ENCODE measurements around the gene ZMYND8. TPM values are rescaled to one million over a fixed set of nuclear protein-coding genes. Genes with fewer than 3 reads are reported as not detected.
A peak's percentile ranks its signal among the peaks of the same experiment; 100 is the strongest.

ZMYND8 gene
- total RNA-seq, 1 experiment from 2014 or later = 50.7 TPM

GRCh38 chr20:47359530-47360296 is 3.2 kb upstream of the ZMYND8 start:
- TF ChIP-seq TCF7L2 (IDR thresholded peaks at IDR 0.05; ENCODE audit: low read depth, low read length) = peak; percentile 57; the same call in 1 of the 2 replicates
- TF ChIP-seq, protein P1, sequence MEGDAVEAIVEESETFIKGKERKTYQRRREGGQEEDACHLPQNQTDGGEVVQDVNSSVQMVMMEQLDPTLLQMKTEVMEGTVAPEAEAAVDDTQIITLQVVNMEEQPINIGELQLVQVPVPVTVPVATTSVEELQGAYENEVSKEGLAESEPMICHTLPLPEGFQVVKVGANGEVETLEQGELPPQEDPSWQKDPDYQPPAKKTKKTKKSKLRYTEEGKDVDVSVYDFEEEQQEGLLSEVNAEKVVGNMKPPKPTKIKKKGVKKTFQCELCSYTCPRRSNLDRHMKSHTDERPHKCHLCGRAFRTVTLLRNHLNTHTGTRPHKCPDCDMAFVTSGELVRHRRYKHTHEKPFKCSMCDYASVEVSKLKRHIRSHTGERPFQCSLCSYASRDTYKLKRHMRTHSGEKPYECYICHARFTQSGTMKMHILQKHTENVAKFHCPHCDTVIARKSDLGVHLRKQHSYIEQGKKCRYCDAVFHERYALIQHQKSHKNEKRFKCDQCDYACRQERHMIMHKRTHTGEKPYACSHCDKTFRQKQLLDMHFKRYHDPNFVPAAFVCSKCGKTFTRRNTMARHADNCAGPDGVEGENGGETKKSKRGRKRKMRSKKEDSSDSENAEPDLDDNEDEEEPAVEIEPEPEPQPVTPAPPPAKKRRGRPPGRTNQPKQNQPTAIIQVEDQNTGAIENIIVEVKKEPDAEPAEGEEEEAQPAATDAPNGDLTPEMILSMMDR (IDR thresholded peaks at IDR 0.05) = no peak
- Histone ChIP-seq H3K36me3 (ENCODE audit: control insufficient read depth, insufficient read depth, low read length) (no peaks in the 10 kb centered on the region), H3K4me3 (ENCODE audit: low read depth in 2 of 2, low read length in 2 of 2) (peak overlapping the region in 1 of 2 experiments; percentile 12; a peak in 2 of 4 replicates), H3K4me1 (ENCODE audit: control insufficient read depth, insufficient read depth, low read length) (peaks cover 82% of the 10 kb centered on the region), H3K27ac (ENCODE audit: low read length) (peak overlapping the region; percentile 100), H3K9me3 (ENCODE audit: control insufficient read depth, insufficient read depth, low read depth, low read length) (no peaks in the 10 kb centered on the region), H3K27me3 (ENCODE audit: control insufficient read depth, insufficient read depth, low read length) (no peaks in the 10 kb centered on the region)
- intact Hi-C loops (cut with micrococcal nuclease; ENCODE audit: unreplicated experiment) = no loop called here
- TSS peak; percentile 77 for BruUV-seq (replicated peaks)
- in situ Hi-C loops (cut with HindIII; ENCODE audit: low pct_unique_long_range_greater_than_20kb, low sequenced_read_pairs) = no loop called here
- DNase-seq (ENCODE audit: low read depth, low spot score) (no peak), ATAC-seq (peak; percentile 15)
- POLR2A ChIA-PET = interaction anchor here (0.8 to 1.8 kb wide), 3 partner anchors 24 to 43 kb away, joined by 4 to 9 read pairs (median 5); no protein-coding TSS in a partner anchor
- CTCF ChIA-PET = interaction anchor here (0.6 to 1.2 kb wide), 3 partner anchors 19 to 24 kb away, joined by 4 to 8 read pairs (median 6); no protein-coding TSS in a partner anchor

DNA sequence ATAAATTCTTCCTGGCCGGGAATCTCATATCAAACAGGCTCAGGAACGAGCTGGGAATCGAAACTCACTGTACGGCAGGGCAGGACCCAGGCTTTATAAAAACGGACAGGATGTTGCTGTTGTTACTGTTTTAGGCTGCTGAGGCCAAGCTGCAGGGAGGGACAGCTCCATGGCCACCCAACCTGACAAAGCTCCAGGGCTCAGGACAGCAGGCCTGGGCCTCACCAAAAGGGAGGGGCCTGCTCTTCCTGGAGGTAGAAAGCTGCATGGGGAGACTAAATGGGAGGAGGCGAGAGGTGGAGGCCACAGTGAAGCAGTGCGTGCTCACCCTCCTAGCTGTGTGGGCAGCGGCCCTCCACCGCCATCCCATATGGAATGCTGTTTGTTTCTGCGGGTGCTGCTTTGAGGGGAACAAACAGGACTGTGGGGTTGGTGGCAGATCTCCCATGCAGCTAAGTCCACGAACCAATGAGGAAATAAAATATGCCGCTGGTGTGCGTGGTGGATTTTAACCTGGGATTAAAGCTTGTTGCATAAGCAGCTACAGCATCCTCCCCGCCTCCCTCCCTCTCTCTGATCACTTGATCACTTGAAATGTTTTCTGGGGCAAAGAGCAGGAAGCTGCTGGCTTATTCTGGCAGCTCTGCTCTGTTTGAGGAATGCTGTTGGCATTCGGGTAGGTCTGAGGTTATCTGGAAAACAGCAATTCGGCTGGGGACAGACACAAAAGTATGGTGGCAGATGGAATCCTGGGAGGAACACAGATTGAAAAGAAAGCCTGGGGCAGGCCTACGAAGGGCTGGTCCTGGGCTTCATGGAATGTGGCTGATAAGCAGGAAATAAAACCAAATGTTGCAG is 2.4 kb upstream of the ZMYND8 start:
- BruUV-seq (replicated peaks) = no TSS peak
- intact Hi-C loops (cut with micrococcal nuclease; ENCODE audit: unreplicated experiment) = no loop called here
- in situ Hi-C loops (cut with HindIII; ENCODE audit: low pct_unique_long_range_greater_than_20kb, low sequenced_read_pairs) = no loop called here

More for the DNA sequence above, 2.4 kb upstream of the ZMYND8 start:
- Histone ChIP-seq H3K9me3 (ENCODE audit: control insufficient read depth, insufficient read depth, low read depth, low read length) (no peaks in the 10 kb centered on the region), H3K27ac (ENCODE audit: low read length) (peak overlapping the region; percentile 100), H3K4me1 (ENCODE audit: control insufficient read depth, insufficient read depth, low read length) (peaks cover 90% of the 10 kb centered on the region), H3K36me3 (ENCODE audit: control insufficient read depth, insufficient read depth, low read length) (no peaks in the 10 kb centered on the region), H3K4me3 (ENCODE audit: low read depth in 2 of 2, low read length in 2 of 2) (peak overlapping the region in 1 of 2 experiments; percentile 12; a peak in 2 of 4 replicates), H3K27me3 (ENCODE audit: control insufficient read depth, insufficient read depth, low read length) (no peaks in the 10 kb centered on the region)
- CTCF ChIA-PET = interaction anchor here (0.6 to 1.3 kb wide), 3 partner anchors 25 to 29 kb away, joined by 3 to 4 read pairs (median 4); no protein-coding TSS in a partner anchor
- POLR2A ChIA-PET = interaction anchor here (0.7 to 1.8 kb wide), 7 partner anchors 11 to 191 kb away, joined by 3 to 9 read pairs (median 5); no protein-coding TSS in a partner anchor
- ATAC-seq (peak; percentile 67), DNase-seq (ENCODE audit: low read depth, low spot score) (peak; percentile 64)
- TF ChIP-seq TCF7L2 (IDR thresholded peaks at IDR 0.05; ENCODE audit: low read depth, low read length) (peak; percentile 91), REST (IDR thresholded peaks at IDR 0.05; ENCODE audit: insufficient read depth in 1 of 2, low read depth in 2 of 2, low read length in 1 of 2) (no peak; a peak in 1 of 4 replicates), POLR2AphosphoS5 (IDR thresholded peaks at IDR 0.05; ENCODE audit: low read depth, low read length) (peak; percentile 77)

Data from Panc1 (cell line).